ENCODE results near the gene NEUROG2.
"Not testable (repeated sequence)": the region's sequence is repeated elsewhere in the genome, so short reads cannot be mapped to it uniquely, and the experiment has no call there.

NEUROG2 gene

GRCh38 chr4:112526061-112526460 is 10.1 kb upstream of the NEUROG2 start:
- peaks cover 17% of the 10 kb centered on the region for H3K27me3 ChIP-seq (ENCODE audit: insufficient read depth, poor library complexity, severe bottlenecking)
- H3K27ac ChIP-seq (replicated peaks), result no peak overlapping the region
- TF ChIP-seq CTCF (IDR thresholded peaks at IDR 0.05; ENCODE audit: insufficient read depth, low read length) (no peak), REST (IDR thresholded peaks at IDR 0.05; ENCODE audit: insufficient replicate concordance, low read depth) (no peak), GABPA (IDR thresholded peaks at IDR 0.05; ENCODE audit: low read depth) (no peak), POLR2AphosphoS5 (IDR thresholded peaks at IDR 0.05; ENCODE audit: low read depth) (no peak), SPI1 (IDR thresholded peaks at IDR 0.05; ENCODE audit: borderline replicate concordance, low read depth) (no peak)
- H3K4me3 ChIP-seq (replicated peaks; ENCODE audit: insufficient read depth, low read length), result no peak overlapping the region
- DNase-seq (ENCODE audit: low read depth in 1 of 2, low spot score in 1 of 2), result no peak

- H3K4me3 ChIP-seq (replicated peaks; ENCODE audit: insufficient read depth, low read length), result peak overlapping the region; percentile 48
- H3K27ac ChIP-seq (replicated peaks), result no peak overlapping the region
- DNase-seq (ENCODE audit: low read depth in 1 of 2, low spot score in 1 of 2), result peak in 1 of 2 experiments; percentile 58
- H3K27me3 ChIP-seq (ENCODE audit: insufficient read depth, poor library complexity, severe bottlenecking), result peaks cover 36% of the 10 kb centered on the region
- peak; percentile 53 for TF ChIP-seq CTCF (IDR thresholded peaks at IDR 0.05; ENCODE audit: insufficient read depth, low read length)
- no peak for TF ChIP-seq SPI1 (IDR thresholded peaks at IDR 0.05; ENCODE audit: borderline replicate concordance, low read depth)
Measured at GRCh38 chr4:112523764-112524505, 8.0 kb upstream of the NEUROG2 start.

GRCh38 chr4:112523008-112523721 is 7.2 kb upstream of the NEUROG2 start:
- peak in 1 of 2 experiments; percentile 72 for DNase-seq (ENCODE audit: low read depth in 1 of 2, low spot score in 1 of 2)
- H3K4me3 ChIP-seq (replicated peaks; ENCODE audit: insufficient read depth, low read length), result peak overlapping the region; percentile 48
- peaks cover 43% of the 10 kb centered on the region for H3K27me3 ChIP-seq (ENCODE audit: insufficient read depth, poor library complexity, severe bottlenecking)
- no peak overlapping the region for H3K27ac ChIP-seq (replicated peaks)
- TF ChIP-seq CTCF (IDR thresholded peaks at IDR 0.05; ENCODE audit: insufficient read depth, low read length), result peak; percentile 2
- TF ChIP-seq SPI1 (IDR thresholded peaks at IDR 0.05; ENCODE audit: borderline replicate concordance, low read depth), result no peak

- not testable (repeated sequence) for H3K27ac ChIP-seq (replicated peaks); DNase-seq (ENCODE audit: low read depth in 1 of 2, low spot score in 1 of 2); H3K4me3 ChIP-seq (replicated peaks; ENCODE audit: insufficient read depth, low read length)
- peaks cover 51% of the 10 kb centered on the region for H3K27me3 ChIP-seq (ENCODE audit: insufficient read depth, poor library complexity, severe bottlenecking)
Measured at GRCh38 chr4:112522431-112522830, 6.5 kb upstream of the NEUROG2 start.

Data from HL-60 (cell line).